GM23338 (cell line): ENCODE measurements around the gene LRRC10. TPM values are rescaled to one million over a fixed set of nuclear protein-coding genes. Genes with fewer than 3 reads are reported as not detected.

Experiments used
- ATAC-seq: fragments of 200-7000 bp; cut with Tn5 transposase; 3 replicates; pipeline ENCODE4 v1.9.1; 2020
- DNase-seq: peaks from one replicate; pipeline ENCODE4 v3.0.0-alpha.2; 2015; ENCODE audit warnings: low spot score
- H2AFZ ChIP-seq: fragments of 200-600 bp; sonication (generic); 2 replicates; pipeline ENCODE4 v1.8.0; 2016; ENCODE audit warnings: antibody characterized with exemption, mild to moderate bottlenecking, moderate library complexity
- H3F3A ChIP-seq: fragments of 200-600 bp; sonication (generic); replicated peaks from 2 replicates; pipeline ENCODE4 v1.8.0; 2017; ENCODE audit warnings: antibody characterized with exemption, mixed run types, low read depth
- H3K27ac ChIP-seq: fragments of 200-600 bp; sonication (generic); 2 replicates; pipeline ENCODE4 v1.6.1; 2016; ENCODE audit warnings: low read depth
- H3K27me3 ChIP-seq: fragments of 200-600 bp; sonication (generic); 2 replicates; pipeline ENCODE4 v1.8.0; 2016; ENCODE audit warnings: mild to moderate bottlenecking, mixed run types, moderate library complexity; ENCODE audit not compliant: insufficient read depth
- H3K36me3 ChIP-seq: fragments of 200-600 bp; sonication (generic); 2 replicates; pipeline ENCODE4 v1.8.0; 2016; ENCODE audit warnings: mild to moderate bottlenecking; ENCODE audit not compliant: insufficient read depth
- H3K4me1 ChIP-seq: fragments of 200-600 bp; sonication (generic); 2 replicates; pipeline ENCODE4 v1.8.0; 2016; ENCODE audit warnings: mild to moderate bottlenecking, moderate library complexity; ENCODE audit not compliant: insufficient read depth
- H3K4me2 ChIP-seq: fragments of 200-600 bp; sonication (generic); 2 replicates; pipeline ENCODE4 v1.7.1; 2017; ENCODE audit warnings: mixed run types
- H3K4me3 ChIP-seq: fragments of 200-600 bp; sonication (generic); 2 replicates; pipeline ENCODE4 v1.6.1; 2016; ENCODE audit warnings: mixed run types
- H3K79me2 ChIP-seq: fragments of 200-600 bp; sonication (generic); replicated peaks from 2 replicates; pipeline ENCODE4 v1.8.0; 2017; ENCODE audit warnings: mild to moderate bottlenecking; ENCODE audit not compliant: insufficient read depth
- H3K9me2 ChIP-seq: fragments of 200-600 bp; sonication (generic); 2 replicates; pipeline ENCODE4 v1.8.0; 2017; ENCODE audit not compliant: insufficient read depth
- H4K20me1 ChIP-seq: fragments of 200-600 bp; sonication (generic); replicated peaks from 2 replicates; pipeline ENCODE4 v1.8.0; 2017; ENCODE audit warnings: mild to moderate bottlenecking; ENCODE audit not compliant: insufficient read depth
- H3K27ac Mint-ChIP-seq: 2 replicates; pipeline ENCODE4 v1.8.0; 2020; ENCODE audit warnings: inconsistent platforms, mild to moderate bottlenecking, moderate library complexity, mixed read lengths
- H3K27me3 Mint-ChIP-seq: 3 replicates; pipeline ENCODE4 v1.8.0; 2022; ENCODE audit warnings: low read depth, mild to moderate bottlenecking, moderate library complexity, mixed read lengths, inconsistent platforms; ENCODE audit not compliant: insufficient read depth, poor library complexity
- H3K36me3 Mint-ChIP-seq: 3 replicates; pipeline ENCODE4 v1.8.0; 2021; ENCODE audit warnings: low read depth, mild to moderate bottlenecking, inconsistent platforms, moderate library complexity, mixed read lengths
- H3K4me1 Mint-ChIP-seq: 3 replicates; pipeline ENCODE4 v1.8.0; 2020; ENCODE audit warnings: mild to moderate bottlenecking, inconsistent platforms, mixed read lengths
- H3K4me3 Mint-ChIP-seq: 3 replicates; pipeline ENCODE4 v1.8.0; 2021; ENCODE audit warnings: moderate library complexity, mild to moderate bottlenecking, inconsistent platforms, mixed read lengths
- H3K9me3 Mint-ChIP-seq: 3 replicates; pipeline ENCODE4 v1.8.0; 2020; ENCODE audit warnings: moderate library complexity, mild to moderate bottlenecking, inconsistent platforms, mixed read lengths
- CREB1 ChIP-seq: fragments of 250-450 bp; sonication (Bioruptor Pico); IDR thresholded peaks from 2 replicates; pipeline ENCODE4 v1.5.0; 2020; ENCODE audit warnings: low read depth, mild to moderate bottlenecking, moderate library complexity
- EZH2 ChIP-seq: fragments of 200-600 bp; sonication (generic); IDR thresholded peaks from one replicate; pipeline ENCODE4 v1.8.0; 2017; ENCODE audit warnings: antibody characterized with exemption, mild to moderate bottlenecking, low read depth; ENCODE audit not compliant: unreplicated experiment
- EZH2phosphoT487 ChIP-seq: fragments of 200-600 bp; sonication (generic); IDR thresholded peaks from one replicate; pipeline ENCODE4 v1.8.1; 2018; ENCODE audit warnings: antibody characterized with exemption; ENCODE audit not compliant: unreplicated experiment
- JUNB ChIP-seq: IDR thresholded peaks from one replicate; pipeline ENCODE4 v1.6.1; 2016; ENCODE audit warnings: antibody characterized with exemption; ENCODE audit not compliant: unreplicated experiment
- NANOG ChIP-seq: IDR thresholded peaks from 2 replicates; pipeline ENCODE4 v1.6.1; 2016; ENCODE audit warnings: antibody characterized with exemption, borderline replicate concordance
- POLR2AphosphoS5 ChIP-seq: IDR thresholded peaks from 2 replicates; pipeline ENCODE4 v1.6.1; 2016; ENCODE audit warnings: antibody characterized with exemption, low read depth
- STAT1 ChIP-seq: IDR thresholded peaks from one replicate; pipeline ENCODE4 v1.6.1; 2016; ENCODE audit warnings: antibody characterized with exemption; ENCODE audit not compliant: unreplicated experiment
- ZNF114 ChIP-seq: fragments of 250-450 bp; sonication (Bioruptor Pico); IDR thresholded peaks from 2 replicates; pipeline ENCODE4 v1.5.0; 2020; ENCODE audit warnings: mild to moderate bottlenecking, moderate library complexity
- ZNF331 ChIP-seq: fragments of 250-450 bp; sonication (Bioruptor Pico); IDR thresholded peaks from 2 replicates; pipeline ENCODE4 v1.5.0; 2020; ENCODE audit warnings: low read depth, mild to moderate bottlenecking, moderate library complexity
- polyA plus RNA-seq: library from polyadenylated mRNA; unstranded; fragments of >200 nt; fragmentation: Nextera tagmentation; extraction: Ambion mirVana; gene quantifications from 2 replicates; pipeline ENCODE4 v1.2.1, GENCODE V29; 2016
- total RNA-seq: library from RNA; depleted of rRNA; stranded (reverse); fragments of >200 nt; shearing (Covaris generic); gene quantifications from 2 replicates; pipeline ENCODE4 v1.2.3, GENCODE V29; 2014
- TF ChIP-seq, protein P1 (sequence below): fragments of 250-450 bp; sonication (Bioruptor Pico); IDR thresholded peaks from 2 replicates; pipeline ENCODE4 v1.5.0; 2020; ENCODE audit warnings: mild to moderate bottlenecking, moderate library complexity
- TF ChIP-seq, protein P2 (sequence below): IDR thresholded peaks from one replicate; pipeline ENCODE4 v1.6.1; 2018; ENCODE audit warnings: antibody characterized with exemption; ENCODE audit not compliant: unreplicated experiment
- TF ChIP-seq, protein P3 (sequence below), 2 experiments: fragments of 200-600 bp in 1 of 2; sonication (generic) in 1 of 2; conservative IDR thresholded peaks; 2 replicates each; pipeline versions ENCODE4 v1.5.1 to v1.6.1; 2016 to 2017; ENCODE audit warnings: antibody characterized with exemption in 2 of 2, low read depth in 2 of 2, mild to moderate bottlenecking in 2 of 2, moderate library complexity in 1 of 2
- TF ChIP-seq, protein P4 (sequence below): IDR thresholded peaks from 2 replicates; pipeline ENCODE4 v1.6.1; 2016; ENCODE audit warnings: antibody characterized with exemption

The LRRC10 gene
- total and polyA plus RNA-seq, 2 experiments from 2014 or later = not detected

DNA sequence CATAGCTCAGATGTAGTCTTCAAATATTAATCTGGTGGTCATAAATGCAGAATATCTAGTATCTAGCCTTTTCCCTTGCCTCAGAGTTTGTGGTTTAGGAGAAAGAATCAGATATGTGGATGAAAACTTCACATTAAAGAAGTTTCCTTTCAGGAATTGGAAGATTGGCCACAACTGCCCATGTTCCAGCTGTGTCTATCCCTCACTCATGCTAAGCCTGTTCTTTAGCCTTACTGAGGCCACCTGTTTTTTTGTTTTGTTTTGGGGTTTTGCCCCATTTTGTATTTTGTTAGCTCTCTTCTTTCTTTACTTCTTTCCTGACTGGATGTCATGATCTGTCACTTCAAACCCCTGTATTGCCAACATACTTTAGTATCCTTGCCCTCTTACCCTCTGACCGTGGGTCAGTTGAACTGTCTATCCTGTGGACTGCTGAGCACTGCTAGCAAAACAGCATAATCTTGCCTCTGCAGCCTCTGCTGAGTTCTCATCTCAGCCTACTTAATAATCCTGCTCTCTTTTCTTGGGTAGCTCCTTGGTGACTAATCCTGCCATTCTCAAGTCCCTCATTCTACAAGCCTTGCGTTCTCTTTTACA lies 47.4 kb downstream of the LRRC10 start:
- Mint-ChIP-seq H3K27me3 (no peaks in the 10 kb centered on the region), H3K9me3 (no peaks in the 10 kb centered on the region), H3K36me3 (no peaks in the 10 kb centered on the region; the same call in 2 of the 3 replicates), H3K4me3 (no peak overlapping the region), H3K4me1 (peaks cover 2% of the 10 kb centered on the region; the same call in 2 of the 3 replicates), H3K27ac (no peak overlapping the region)
- DNase-seq (no peak), ATAC-seq (no peak)
- Histone ChIP-seq H3K4me1 (no peaks in the 10 kb centered on the region), H3F3A (no peaks in the 10 kb centered on the region), H3K27ac (peak overlapping the region; percentile 50), H3K4me3 (no peak overlapping the region), H3K79me2 (peaks cover 18% of the 10 kb centered on the region), H3K36me3 (no peaks in the 10 kb centered on the region), H4K20me1 (no peaks in the 10 kb centered on the region; the same call in 1 of the 2 replicates), H3K27me3 (no peaks in the 10 kb centered on the region), H3K4me2 (no peak overlapping the region), H2AFZ (no peak overlapping the region), H3K9me2 (no peaks in the 10 kb centered on the region)
- TF ChIP-seq POLR2AphosphoS5 (no peak), JUNB (no peak), ZNF114 (CRISPR knock-in tag) (no peak), CREB1 (CRISPR knock-in tag) (no peak), EZH2phosphoT487 (no peak), NANOG (no peak), STAT1 (no peak), ZNF331 (CRISPR knock-in tag) (no peak), EZH2 (no peak)
- TF ChIP-seq, protein P1, sequence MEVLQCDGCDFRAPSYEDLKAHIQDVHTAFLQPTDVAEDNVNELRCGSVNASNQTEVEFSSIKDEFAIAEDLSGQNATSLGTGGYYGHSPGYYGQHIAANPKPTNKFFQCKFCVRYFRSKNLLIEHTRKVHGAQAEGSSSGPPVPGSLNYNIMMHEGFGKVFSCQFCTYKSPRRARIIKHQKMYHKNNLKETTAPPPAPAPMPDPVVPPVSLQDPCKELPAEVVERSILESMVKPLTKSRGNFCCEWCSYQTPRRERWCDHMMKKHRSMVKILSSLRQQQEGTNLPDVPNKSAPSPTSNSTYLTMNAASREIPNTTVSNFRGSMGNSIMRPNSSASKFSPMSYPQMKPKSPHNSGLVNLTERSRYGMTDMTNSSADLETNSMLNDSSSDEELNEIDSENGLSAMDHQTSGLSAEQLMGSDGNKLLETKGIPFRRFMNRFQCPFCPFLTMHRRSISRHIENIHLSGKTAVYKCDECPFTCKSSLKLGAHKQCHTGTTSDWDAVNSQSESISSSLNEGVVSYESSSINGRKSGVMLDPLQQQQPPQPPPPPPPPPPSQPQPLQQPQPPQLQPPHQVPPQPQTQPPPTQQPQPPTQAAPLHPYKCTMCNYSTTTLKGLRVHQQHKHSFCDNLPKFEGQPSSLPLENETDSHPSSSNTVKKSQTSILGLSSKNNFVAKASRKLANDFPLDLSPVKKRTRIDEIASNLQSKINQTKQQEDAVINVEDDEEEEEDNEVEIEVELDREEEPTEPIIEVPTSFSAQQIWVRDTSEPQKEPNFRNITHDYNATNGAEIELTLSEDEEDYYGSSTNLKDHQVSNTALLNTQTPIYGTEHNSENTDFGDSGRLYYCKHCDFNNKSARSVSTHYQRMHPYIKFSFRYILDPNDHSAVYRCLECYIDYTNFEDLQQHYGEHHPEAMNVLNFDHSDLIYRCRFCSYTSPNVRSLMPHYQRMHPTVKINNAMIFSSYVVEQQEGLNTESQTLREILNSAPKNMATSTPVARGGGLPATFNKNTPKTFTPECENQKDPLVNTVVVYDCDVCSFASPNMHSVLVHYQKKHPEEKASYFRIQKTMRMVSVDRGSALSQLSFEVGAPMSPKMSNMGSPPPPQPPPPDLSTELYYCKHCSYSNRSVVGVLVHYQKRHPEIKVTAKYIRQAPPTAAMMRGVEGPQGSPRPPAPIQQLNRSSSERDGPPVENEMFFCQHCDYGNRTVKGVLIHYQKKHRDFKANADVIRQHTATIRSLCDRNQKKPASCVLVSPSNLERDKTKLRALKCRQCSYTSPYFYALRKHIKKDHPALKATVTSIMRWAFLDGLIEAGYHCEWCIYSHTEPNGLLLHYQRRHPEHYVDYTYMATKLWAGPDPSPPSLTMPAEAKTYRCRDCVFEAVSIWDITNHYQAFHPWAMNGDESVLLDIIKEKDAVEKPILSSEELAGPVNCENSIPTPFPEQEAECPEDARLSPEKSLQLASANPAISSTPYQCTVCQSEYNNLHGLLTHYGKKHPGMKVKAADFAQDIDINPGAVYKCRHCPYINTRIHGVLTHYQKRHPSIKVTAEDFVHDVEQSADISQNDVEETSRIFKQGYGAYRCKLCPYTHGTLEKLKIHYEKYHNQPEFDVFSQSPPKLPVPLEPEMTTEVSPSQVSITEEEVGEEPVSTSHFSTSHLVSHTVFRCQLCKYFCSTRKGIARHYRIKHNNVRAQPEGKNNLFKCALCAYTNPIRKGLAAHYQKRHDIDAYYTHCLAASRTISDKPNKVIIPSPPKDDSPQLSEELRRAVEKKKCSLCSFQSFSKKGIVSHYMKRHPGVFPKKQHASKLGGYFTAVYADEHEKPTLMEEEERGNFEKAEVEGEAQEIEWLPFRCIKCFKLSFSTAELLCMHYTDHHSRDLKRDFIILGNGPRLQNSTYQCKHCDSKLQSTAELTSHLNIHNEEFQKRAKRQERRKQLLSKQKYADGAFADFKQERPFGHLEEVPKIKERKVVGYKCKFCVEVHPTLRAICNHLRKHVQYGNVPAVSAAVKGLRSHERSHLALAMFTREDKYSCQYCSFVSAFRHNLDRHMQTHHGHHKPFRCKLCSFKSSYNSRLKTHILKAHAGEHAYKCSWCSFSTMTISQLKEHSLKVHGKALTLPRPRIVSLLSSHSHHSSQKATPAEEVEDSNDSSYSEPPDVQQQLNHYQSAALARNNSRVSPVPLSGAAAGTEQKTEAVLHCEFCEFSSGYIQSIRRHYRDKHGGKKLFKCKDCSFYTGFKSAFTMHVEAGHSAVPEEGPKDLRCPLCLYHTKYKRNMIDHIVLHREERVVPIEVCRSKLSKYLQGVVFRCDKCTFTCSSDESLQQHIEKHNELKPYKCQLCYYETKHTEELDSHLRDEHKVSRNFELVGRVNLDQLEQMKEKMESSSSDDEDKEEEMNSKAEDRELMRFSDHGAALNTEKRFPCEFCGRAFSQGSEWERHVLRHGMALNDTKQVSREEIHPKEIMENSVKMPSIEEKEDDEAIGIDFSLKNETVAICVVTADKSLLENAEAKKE (CRISPR knock-in tag) = no peak
- TF ChIP-seq, protein P2, sequence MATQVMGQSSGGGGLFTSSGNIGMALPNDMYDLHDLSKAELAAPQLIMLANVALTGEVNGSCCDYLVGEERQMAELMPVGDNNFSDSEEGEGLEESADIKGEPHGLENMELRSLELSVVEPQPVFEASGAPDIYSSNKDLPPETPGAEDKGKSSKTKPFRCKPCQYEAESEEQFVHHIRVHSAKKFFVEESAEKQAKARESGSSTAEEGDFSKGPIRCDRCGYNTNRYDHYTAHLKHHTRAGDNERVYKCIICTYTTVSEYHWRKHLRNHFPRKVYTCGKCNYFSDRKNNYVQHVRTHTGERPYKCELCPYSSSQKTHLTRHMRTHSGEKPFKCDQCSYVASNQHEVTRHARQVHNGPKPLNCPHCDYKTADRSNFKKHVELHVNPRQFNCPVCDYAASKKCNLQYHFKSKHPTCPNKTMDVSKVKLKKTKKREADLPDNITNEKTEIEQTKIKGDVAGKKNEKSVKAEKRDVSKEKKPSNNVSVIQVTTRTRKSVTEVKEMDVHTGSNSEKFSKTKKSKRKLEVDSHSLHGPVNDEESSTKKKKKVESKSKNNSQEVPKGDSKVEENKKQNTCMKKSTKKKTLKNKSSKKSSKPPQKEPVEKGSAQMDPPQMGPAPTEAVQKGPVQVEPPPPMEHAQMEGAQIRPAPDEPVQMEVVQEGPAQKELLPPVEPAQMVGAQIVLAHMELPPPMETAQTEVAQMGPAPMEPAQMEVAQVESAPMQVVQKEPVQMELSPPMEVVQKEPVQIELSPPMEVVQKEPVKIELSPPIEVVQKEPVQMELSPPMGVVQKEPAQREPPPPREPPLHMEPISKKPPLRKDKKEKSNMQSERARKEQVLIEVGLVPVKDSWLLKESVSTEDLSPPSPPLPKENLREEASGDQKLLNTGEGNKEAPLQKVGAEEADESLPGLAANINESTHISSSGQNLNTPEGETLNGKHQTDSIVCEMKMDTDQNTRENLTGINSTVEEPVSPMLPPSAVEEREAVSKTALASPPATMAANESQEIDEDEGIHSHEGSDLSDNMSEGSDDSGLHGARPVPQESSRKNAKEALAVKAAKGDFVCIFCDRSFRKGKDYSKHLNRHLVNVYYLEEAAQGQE = no peak
- TF ChIP-seq, protein P3, sequence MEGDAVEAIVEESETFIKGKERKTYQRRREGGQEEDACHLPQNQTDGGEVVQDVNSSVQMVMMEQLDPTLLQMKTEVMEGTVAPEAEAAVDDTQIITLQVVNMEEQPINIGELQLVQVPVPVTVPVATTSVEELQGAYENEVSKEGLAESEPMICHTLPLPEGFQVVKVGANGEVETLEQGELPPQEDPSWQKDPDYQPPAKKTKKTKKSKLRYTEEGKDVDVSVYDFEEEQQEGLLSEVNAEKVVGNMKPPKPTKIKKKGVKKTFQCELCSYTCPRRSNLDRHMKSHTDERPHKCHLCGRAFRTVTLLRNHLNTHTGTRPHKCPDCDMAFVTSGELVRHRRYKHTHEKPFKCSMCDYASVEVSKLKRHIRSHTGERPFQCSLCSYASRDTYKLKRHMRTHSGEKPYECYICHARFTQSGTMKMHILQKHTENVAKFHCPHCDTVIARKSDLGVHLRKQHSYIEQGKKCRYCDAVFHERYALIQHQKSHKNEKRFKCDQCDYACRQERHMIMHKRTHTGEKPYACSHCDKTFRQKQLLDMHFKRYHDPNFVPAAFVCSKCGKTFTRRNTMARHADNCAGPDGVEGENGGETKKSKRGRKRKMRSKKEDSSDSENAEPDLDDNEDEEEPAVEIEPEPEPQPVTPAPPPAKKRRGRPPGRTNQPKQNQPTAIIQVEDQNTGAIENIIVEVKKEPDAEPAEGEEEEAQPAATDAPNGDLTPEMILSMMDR (conservative IDR thresholded peaks at IDR 0.05; ENCODE audit: low read depth in 2 of 2) = no peak
- TF ChIP-seq, protein P4, sequence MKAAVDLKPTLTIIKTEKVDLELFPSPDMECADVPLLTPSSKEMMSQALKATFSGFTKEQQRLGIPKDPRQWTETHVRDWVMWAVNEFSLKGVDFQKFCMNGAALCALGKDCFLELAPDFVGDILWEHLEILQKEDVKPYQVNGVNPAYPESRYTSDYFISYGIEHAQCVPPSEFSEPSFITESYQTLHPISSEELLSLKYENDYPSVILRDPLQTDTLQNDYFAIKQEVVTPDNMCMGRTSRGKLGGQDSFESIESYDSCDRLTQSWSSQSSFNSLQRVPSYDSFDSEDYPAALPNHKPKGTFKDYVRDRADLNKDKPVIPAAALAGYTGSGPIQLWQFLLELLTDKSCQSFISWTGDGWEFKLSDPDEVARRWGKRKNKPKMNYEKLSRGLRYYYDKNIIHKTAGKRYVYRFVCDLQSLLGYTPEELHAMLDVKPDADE = no peak
